HG03565 (cell line): ENCODE measurements around the gene ORMDL2.

Experiments
- ATAC-seq: cut with Tn5 transposase; IDR thresholded peaks from one replicate; pipeline ENCODE4 v1.9.1; 2021; ENCODE audit warnings: mild to moderate bottlenecking, moderate library complexity; ENCODE audit not compliant: unreplicated experiment

Gene ORMDL2, protein sequence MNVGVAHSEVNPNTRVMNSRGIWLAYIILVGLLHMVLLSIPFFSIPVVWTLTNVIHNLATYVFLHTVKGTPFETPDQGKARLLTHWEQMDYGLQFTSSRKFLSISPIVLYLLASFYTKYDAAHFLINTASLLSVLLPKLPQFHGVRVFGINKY

DNA sequence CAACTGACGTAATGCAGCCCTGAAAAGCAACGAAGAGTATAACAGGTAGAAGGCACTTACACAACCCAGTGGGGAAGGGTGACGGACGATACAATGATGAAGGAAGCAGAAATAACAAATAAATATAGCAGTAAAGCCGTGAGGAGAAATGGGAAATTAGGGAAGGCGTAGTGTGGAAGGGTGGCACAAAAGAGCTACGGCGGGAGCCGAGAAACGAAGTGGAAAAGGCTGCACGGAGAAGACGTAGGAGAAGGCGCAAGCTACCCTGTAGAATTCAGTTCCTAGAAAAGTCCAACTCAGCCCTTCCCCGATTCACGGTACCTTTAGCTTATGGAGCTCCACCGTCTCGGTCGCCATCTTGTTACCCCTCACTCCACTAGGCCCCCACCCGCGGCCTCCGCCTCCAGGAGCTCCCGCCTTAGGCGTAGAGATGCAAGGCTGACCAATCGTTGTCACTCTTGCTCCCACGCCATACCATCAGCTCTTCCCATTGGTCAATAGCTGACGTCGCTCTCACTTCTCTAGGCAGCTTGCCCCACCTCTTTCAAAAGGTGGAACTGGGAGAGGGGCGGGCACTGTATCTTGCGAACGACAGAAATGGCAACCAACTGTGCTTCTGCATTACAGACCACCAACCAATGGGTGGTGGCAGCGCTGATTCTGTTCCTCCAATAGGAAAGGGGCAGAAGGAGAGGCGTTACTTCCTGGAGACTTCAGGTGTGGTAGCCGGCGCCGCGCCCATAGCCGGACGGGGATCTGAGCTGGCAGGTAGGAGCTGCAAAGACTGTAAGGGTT, at the start of gene ORMDL2, which contains the start of gene SARNP:
ORMDL2 (plus strand) TSS at position 697 of the 795 bp plus-strand sequence. CDS start 959 bp downstream, outside the sequence.
SARNP (minus strand) TSS at position 380 of the 795 bp plus-strand sequence; CDS start at position 357, 23 bp downstream.
- ATAC-seq = peak; percentile 96

DNA sequence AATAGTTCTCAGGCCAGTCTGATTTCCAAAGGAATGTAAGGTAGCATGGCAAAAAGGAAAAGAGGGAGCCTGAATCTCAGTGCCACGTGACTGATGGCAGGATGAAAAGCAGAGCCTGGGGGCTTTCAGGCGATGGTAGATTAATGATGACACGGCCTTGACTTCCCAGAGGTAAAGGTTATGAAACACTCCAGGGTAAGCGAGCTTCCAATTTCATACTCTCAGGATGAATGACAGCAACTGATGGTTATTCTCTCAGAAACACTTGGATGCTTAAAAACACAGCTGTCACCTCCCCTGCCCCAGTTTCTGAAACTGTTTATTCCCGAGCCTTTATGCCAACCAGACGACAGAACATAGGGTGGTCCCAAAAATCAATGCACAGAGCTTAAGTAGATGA, 46.1 kb upstream of the ORMDL2 start:
- no peak for ATAC-seq

DNA sequence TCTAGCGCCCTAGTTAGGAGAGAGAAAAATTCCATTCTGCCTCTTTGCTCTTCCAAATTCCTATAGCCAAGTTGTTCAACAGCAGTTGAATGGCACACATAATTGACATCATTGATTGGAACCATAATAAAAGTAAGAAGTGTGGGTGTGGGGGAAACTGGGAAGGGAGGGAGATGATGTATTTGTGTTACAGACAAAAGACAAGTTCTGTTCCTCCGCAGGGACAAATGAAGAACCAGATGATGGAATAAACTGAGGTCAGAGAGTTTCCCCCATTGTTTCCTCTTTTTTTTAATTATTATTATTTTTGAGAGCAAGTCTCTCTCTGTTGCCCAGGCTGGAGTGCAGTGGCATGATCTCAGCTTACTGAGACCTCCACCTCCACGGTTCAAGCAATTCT, 40.0 kb upstream of the ORMDL2 start:
- ATAC-seq = no peak

DNA sequence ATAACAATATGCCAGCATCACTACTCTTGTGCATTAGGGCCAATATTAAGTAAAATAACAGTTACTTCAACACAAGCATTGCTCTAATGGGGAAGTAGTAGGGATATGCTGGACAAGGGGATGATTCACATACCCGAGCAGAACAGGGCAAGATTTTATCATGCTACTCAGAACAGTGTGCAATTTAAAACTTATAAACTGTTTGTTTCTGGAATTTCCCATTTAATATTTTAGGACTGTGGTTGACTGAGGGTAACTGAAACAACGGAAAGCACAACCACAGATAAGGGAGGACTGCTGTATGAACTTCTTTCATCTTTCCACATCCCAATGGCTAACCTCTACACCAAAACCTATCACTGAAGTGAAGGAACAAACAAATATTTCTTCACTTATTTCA, 37.2 kb upstream of the ORMDL2 start:
- no peak for ATAC-seq

DNA sequence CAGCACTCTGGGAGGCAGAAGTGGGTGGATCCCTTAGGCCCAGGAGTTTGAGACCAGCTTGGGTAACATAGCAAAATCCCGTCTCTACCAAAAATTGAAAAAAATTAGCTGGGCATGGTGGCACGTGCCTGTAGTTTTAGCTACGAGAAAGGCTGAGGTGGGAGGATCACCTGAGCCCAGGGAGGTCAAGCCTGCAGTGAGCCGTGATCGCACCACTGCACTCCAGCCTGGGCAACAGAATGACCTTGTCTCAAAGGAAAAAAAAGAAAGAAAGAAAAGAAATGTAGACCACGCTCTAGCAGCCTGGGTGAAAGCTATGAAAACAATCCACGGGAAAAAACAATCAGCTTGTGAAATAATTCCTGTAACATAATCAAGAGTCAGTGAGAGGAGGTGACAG, 29.3 kb upstream of the ORMDL2 start:
- no peak for ATAC-seq

DNA sequence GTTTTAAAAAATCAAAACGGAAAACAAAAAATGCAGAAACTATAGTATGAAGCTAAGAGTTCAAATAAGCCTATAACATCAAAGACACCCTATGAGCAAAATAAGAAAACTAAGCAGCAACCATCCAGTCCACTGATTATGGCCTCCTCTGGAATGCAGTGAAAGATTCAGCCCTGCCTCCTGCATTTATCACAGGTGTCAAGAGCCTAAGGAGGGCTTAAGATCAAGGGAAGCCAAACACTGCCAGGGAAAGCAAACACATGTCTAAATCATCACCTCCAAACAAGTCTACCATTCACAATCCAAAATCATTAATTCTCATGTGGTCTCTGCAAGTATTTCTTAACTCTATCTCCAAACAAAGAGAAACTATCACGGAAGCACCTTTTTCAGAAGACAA, 28.7 kb upstream of the ORMDL2 start:
- no peak for ATAC-seq

DNA sequence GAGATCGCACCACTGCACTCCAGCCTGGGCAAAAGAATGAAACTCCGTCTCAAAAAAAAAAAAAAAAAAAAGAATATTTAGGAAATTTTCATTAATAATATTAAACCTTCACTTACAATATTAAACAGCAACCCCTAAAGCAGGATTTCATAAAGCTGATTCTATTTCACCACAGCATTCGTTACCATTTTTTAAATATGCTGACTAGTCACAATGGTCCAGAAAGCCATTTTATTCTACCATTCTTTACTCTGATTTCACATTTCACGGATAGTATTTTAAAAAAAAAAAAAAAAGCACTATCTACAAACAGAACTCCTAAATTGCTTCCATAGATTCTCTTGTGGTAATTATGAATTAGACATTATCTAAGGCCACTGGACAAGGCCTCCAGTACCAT, 27.9 kb upstream of the ORMDL2 start:
- ATAC-seq = no peak

DNA sequence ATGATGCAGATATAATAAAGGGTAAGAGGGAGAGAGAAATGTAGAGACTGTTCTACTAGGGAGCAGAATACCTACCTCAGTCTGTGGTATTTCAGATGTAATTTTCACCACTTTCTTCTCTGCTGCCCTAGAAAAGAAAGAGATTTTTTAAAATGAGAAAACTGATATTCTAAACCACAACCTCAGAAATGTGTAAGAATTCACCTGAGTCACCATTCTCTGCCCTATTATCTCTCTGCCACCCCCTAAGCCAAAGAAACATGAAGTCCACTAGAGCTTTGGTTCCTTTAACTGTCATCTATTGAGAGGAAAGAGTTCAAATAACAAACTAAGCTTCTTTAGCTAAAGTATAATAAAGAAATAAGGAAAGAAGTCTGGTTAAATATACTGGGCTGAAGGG, 21.9 kb upstream of the ORMDL2 start:
- no peak for ATAC-seq

DNA sequence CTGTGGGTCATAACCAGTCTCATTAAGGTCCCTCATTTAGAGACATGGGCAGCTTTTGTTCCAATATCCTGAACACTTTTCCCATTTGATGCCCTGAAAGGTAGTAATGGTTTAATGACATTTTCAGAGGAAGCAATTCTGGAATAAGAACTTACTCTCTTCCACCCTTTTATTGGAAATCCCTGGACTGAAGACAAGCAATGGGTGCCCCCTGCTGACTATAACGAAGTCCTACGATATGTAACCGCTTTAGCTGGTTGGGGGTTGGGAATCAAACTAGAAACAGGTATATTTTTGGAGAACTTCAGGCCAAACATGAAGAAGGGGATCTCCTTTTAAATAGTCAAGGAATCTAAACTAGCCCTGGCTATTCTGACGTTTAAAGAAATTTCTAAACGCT, 20.8 kb upstream of the ORMDL2 start:
- ATAC-seq = no peak

DNA sequence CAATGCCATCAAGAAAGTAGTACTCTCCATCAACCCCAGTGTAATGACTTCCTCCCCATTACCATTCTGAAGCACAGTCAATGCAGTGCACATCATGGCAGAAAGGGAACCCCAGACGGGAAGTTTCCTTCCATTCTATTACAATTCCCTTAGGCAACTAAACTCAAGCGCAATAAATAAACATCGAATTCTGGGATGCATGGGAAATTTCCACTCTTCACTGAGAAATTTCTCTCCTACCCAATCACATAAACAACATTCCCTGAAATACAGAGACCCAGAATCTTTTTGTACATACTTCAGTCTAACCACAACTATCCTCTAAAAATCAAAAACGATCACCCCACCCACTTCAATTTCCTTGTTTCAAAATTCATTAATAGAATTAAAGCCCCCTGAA, 20.3 kb upstream of the ORMDL2 start:
- ATAC-seq = no peak

DNA sequence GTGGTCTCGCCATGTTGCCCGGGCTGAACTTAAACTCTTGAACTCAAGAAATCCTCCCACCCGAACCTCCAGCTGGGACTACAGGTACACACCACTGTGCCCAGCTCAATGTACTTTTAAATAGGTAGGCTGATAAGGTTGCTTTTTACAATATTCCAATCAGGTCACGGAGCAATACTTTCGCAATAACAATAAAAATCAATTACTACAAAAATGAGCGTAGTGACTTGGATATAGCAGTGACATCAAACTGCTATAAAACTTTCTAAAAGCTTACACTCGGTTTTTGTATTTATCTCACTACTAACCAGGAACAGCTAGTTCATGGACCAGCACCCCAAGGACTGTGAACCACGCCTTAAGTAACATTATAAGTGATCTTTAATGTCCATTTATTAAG, 10.9 kb upstream of the ORMDL2 start:
- no peak for ATAC-seq

DNA sequence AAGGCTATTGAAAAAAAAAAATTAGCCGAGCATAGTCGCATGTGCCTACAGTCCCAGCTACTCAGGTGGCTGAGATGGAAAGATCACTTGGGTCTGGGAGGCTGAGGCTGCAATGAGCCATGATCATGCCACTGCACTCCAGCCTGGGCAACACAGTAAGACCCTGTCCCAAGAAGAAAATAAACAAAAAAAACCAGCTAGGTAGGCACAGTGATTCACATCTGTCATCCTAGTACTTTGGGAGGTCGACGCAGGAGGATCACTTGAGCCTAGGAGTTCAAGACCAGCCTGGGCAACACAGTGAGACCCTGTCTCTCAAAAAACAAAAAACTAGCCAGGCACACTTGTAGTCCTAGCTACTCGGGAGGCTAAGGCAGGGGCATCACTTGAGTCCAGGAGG, 8.6 kb upstream of the ORMDL2 start:
- ATAC-seq = no peak

DNA sequence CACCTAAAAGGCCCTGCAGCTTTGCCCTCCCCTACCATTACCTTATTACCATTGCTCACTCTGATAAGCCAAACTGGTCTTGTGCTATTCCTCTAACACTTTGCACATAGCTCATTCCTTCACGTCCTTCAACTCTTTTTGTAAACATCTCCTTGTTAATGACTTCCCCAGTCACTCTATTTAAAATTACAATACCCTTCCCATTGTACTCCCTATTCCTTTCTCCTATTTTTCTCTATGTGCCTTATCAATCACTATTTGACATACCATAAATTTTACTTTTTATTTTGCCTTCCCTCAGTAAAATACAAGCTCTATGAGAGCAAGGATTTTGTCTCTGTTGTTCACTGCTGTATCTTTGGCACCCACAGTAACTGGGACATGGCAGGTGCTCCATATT, 5.8 kb upstream of the ORMDL2 start:
- ATAC-seq = no peak

DNA sequence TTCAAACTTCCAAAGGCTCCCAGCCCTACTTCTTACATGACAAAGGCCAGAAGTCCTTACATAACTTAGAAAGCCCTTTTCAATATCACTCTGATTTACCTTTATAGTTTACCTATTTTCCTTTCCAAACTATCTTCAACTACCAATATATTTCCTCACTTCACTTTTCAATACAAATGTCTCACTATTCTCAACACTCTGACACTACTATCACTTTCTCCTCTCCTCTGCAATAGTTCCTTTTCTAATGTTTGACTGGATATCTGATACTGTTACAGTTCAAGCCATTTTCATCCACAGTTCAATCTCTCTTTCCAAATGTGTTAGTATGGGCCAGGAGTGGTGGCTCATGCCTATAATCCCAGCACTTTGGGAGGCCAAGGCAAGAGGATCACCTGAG, 3.6 kb upstream of the ORMDL2 start:
- no peak for ATAC-seq

DNA sequence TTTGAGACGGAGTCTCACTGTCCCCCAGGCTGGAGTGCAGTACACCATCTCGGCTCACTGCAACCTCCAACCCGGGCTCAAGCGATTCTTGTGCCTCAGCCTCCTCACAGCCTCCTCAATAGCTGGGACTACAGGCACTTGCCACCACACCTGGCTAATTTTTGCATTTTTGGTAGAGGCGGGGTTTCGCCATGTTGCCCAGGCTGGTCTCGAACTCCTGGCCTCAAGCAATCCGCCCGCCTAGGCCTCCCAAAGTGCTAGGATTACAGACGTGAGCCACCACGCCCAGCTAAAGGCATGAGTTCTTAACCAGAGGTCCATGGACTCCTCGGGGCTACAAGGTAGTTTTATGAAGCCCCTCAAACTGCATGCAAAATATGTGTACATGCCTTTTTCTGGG, 2.4 kb upstream of the ORMDL2 start:
- ATAC-seq = no peak

DNA sequence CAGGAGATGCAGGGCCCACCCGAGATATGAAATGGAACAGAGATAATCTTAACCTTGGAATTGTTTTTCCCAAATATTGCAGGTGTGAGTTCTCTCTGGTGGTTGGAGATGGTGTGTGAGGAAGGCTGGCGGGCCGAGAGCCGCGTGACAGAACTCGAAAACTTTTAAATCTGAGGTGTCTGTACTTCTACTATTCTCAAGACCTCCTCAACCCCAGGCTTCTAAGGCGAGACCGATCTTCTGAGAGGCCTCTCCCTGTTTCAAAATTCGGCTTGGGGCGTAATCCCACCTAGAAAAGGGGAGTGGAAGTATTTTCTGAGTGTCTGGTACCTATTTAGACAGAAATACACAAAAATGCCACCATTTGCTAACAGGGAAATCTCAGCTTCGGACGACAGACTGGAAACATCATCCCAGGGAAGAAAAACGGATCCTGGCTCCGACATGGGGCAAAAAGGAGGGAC, 928 bp upstream of the ORMDL2 start:
- no peak for ATAC-seq

DNA sequence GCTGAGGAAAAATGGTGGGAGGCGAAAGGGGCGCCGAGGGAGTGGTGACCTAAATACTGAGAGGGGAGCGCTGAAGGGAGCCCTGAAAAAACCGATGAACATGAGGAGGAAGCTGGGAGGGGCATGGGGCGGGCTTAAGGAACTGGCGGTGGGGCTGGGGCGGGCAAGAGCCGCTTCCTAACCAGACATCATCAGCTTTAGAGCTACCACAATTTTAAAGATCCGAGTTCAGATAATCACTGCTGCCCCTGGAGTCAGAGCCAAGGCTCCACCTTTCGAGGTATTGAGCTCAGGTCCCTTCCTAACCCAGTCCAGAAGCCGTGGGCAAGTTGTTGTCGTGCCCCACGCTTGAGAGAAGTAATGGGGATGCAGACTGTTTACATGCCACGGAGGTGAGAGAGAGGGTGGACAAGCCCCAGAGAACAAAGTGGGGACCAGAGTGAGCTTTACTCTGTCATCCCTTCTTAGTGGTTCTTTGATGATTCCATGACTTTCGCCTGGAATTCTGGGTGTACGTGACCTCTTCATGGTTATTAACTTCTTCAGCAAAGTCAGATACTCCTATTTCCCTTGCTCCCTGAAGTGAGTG, 393 bp downstream of the ORMDL2 start:
- ATAC-seq = no peak

DNA sequence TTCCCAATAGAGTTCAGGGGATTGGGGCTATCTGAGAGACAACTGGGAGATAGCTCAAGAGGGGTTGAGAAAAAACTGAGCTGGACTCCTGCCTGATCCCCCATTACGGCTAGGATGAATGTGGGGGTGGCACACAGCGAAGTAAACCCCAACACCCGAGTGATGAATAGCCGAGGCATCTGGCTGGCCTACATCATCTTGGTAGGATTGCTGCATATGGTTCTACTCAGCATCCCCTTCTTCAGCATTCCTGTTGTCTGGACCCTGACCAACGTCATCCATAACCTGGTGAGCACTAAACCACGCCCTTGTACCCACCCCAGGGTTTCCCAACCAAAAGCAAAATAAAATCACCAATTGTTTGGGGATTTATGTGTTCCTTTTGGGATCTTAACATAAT, 1.0 kb downstream of the ORMDL2 start:
- ATAC-seq = no peak

DNA sequence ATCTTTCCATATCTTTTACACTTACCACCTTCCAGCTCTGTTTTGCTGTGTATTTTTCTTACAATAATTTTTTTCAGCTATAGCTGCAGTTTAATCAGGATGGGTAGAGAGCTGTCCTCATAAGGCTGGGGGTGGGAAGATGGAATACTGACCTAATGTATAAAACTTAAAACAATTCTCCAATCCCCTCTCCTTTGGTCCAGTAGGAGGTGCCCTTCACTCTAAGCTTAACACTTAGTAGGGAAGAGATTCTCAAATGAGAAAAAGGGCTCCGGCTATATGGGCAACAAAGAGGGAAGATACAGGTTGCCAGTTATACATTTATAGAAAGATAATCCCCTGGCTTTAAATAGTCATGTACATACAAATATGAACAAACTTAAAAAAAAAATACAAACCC, 2.8 kb downstream of the ORMDL2 start:
- ATAC-seq = no peak

DNA sequence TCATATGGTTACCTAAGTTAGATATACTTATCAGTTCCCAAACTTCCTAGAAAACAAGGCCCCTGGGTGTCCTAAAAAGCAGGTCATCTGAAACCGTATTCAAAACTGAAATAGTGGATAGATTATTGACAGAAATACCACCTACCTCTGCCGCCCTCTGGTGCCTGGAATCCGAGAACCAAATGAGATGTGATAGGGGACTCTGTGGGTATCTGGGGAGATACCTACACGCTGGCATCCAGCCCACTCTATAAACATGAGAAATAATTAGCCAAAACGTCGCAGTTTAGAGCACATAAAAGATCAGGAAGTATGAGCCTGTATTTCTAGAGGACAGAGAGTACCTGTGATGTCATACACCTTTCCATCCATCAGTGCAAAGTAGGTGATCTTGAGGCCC, 4.4 kb downstream of the ORMDL2 start:
- no peak for ATAC-seq

DNA sequence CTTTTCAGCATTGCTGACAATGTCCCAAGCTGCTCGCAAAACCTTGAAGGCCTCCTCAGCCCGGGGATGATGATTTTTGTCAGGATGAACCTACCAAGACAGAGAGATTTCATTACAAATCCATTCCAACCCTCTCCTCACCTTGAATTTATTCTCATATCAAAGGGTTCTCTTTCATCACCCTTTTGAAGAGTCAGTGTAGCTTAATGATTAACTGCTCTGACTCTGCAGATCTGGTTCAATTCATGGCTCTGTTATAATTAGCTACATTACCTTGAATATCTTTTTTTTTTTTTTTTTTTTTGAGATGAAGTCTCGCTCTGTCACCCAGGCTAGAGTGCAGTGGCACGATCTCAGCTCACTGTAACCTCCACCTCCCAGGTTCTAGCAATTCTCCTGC, 5.6 kb downstream of the ORMDL2 start:
- ATAC-seq = no peak

DNA sequence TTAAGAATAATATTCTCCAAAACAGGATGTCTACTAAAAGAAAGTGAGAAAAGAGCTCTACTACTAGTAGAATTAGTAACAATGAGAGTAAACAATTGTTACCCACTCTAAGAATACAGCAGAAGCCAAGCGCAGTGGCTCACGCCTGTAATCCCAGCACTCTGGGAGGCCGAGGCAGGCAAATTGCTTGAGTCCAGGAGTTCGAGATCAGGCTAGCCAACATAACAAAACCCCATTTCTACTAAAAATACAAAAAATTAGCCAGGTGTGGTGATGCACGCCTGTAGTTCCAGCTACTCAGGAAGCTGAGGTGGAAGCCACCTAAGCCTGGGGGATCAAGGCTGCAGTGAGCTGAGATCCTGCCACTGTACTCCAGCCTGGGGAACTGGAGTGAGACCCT, 6.9 kb downstream of the ORMDL2 start:
- ATAC-seq = no peak
